ENCODE measurements around the gene EDEM1. TPM values are rescaled to one million over a fixed set of nuclear protein-coding genes. Genes with fewer than 3 reads are reported as not detected.

Gene EDEM1
- total and polyA plus RNA-seq, 10 of the 15 experiments (the other 5 are each of a cell fraction or from before 2014, with no cell fraction given), result 18.9 to 138 (median 57.5) TPM

DNA sequence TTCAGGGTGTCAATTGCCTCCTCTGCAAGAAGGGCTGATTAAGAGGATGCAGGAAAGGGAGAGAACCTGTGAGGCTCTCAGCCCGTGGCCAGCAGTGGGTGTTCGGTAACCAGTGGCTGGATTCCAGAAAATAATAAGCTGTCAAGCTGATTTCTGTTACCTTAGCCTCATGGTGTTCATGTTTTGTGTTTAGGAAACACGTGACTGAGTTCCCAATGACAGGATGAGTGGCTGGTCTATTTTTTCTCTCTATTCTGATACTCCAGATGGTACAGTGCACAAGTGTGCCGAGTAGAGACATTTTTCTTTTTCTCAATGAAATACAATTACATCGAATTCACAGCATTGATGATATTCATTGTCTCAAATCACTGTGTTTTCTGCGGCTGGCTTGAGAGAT is 43.6 kb downstream of the EDEM1 start (continued):
- no peak for TF ChIP-seq HDAC2 (IDR thresholded peaks at IDR 0.05)
- no peak for TF ChIP-seq SMAD1 (IDR thresholded peaks at IDR 0.05; ENCODE audit: low read depth, partially characterized antibody)
- TF ChIP-seq CHD2 (IDR thresholded peaks at IDR 0.05; ENCODE audit: borderline replicate concordance, low read depth, low read length), result no peak
- TF ChIP-seq, protein P1, sequence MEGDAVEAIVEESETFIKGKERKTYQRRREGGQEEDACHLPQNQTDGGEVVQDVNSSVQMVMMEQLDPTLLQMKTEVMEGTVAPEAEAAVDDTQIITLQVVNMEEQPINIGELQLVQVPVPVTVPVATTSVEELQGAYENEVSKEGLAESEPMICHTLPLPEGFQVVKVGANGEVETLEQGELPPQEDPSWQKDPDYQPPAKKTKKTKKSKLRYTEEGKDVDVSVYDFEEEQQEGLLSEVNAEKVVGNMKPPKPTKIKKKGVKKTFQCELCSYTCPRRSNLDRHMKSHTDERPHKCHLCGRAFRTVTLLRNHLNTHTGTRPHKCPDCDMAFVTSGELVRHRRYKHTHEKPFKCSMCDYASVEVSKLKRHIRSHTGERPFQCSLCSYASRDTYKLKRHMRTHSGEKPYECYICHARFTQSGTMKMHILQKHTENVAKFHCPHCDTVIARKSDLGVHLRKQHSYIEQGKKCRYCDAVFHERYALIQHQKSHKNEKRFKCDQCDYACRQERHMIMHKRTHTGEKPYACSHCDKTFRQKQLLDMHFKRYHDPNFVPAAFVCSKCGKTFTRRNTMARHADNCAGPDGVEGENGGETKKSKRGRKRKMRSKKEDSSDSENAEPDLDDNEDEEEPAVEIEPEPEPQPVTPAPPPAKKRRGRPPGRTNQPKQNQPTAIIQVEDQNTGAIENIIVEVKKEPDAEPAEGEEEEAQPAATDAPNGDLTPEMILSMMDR (IDR thresholded peaks at IDR 0.05 in 2 of 3, conservative IDR thresholded peaks at IDR 0.05 in 1 of 3; ENCODE audit: control insufficient read depth in 2 of 3, extremely low read depth in 1 of 3, insufficient read depth in 1 of 3, low read depth in 3 of 3, low read length in 3 of 3), result no peak
- TF ChIP-seq, protein P2, sequence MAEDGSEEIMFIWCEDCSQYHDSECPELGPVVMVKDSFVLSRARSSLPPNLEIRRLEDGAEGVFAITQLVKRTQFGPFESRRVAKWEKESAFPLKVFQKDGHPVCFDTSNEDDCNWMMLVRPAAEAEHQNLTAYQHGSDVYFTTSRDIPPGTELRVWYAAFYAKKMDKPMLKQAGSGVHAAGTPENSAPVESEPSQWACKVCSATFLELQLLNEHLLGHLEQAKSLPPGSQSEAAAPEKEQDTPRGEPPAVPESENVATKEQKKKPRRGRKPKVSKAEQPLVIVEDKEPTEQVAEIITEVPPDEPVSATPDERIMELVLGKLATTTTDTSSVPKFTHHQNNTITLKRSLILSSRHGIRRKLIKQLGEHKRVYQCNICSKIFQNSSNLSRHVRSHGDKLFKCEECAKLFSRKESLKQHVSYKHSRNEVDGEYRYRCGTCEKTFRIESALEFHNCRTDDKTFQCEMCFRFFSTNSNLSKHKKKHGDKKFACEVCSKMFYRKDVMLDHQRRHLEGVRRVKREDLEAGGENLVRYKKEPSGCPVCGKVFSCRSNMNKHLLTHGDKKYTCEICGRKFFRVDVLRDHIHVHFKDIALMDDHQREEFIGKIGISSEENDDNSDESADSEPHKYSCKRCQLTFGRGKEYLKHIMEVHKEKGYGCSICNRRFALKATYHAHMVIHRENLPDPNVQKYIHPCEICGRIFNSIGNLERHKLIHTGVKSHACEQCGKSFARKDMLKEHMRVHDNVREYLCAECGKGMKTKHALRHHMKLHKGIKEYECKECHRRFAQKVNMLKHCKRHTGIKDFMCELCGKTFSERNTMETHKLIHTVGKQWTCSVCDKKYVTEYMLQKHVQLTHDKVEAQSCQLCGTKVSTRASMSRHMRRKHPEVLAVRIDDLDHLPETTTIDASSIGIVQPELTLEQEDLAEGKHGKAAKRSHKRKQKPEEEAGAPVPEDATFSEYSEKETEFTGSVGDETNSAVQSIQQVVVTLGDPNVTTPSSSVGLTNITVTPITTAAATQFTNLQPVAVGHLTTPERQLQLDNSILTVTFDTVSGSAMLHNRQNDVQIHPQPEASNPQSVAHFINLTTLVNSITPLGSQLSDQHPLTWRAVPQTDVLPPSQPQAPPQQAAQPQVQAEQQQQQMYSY (CRISPR knock-in tag; IDR thresholded peaks at IDR 0.05), result no peak
- TF ChIP-seq, protein P3, sequence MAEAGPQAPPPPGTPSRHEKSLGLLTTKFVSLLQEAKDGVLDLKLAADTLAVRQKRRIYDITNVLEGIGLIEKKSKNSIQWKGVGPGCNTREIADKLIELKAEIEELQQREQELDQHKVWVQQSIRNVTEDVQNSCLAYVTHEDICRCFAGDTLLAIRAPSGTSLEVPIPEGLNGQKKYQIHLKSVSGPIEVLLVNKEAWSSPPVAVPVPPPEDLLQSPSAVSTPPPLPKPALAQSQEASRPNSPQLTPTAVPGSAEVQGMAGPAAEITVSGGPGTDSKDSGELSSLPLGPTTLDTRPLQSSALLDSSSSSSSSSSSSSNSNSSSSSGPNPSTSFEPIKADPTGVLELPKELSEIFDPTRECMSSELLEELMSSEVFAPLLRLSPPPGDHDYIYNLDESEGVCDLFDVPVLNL (IDR thresholded peaks at IDR 0.05; ENCODE audit: low read depth, low read length), result no peak

Measured in GM12878 (cell line).